ENCODE measurements around the gene DAGLA. TPM values are rescaled to one million over a fixed set of nuclear protein-coding genes. Genes with fewer than 3 reads are reported as not detected.

The DAGLA gene
- total RNA-seq, 1 experiment from 2014 or later, result 8.6 TPM

DNA sequence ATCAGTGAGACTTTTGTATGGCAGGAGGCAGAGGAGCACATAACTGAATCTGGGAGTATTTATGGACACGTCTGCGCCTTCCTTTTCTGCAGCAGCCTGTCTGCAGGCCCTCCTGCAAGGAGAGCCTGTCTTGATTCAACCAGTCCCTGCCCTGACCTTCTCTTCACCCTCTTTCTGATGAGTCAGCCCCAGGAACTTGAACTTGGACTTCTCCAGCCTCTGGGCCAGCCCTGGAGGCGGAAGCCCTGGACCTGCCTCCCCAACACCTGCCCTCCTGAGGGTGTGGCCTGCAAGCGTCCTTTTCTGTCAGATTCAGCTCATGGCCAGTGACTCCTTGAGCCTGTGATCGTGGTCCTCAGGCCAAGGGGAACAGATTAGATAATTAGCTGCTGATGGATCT is 20.0 kb downstream of the DAGLA start:
- peak overlapping the region; percentile 92 for H3K27ac ChIP-seq (ENCODE audit: low read length)

GRCh38 chr11:61700720-61701119 is 20.5 kb downstream of the DAGLA start:
- no TSS peak for BruUV-seq (replicated peaks)
- TF ChIP-seq, protein P1, sequence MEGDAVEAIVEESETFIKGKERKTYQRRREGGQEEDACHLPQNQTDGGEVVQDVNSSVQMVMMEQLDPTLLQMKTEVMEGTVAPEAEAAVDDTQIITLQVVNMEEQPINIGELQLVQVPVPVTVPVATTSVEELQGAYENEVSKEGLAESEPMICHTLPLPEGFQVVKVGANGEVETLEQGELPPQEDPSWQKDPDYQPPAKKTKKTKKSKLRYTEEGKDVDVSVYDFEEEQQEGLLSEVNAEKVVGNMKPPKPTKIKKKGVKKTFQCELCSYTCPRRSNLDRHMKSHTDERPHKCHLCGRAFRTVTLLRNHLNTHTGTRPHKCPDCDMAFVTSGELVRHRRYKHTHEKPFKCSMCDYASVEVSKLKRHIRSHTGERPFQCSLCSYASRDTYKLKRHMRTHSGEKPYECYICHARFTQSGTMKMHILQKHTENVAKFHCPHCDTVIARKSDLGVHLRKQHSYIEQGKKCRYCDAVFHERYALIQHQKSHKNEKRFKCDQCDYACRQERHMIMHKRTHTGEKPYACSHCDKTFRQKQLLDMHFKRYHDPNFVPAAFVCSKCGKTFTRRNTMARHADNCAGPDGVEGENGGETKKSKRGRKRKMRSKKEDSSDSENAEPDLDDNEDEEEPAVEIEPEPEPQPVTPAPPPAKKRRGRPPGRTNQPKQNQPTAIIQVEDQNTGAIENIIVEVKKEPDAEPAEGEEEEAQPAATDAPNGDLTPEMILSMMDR (conservative IDR thresholded peaks at IDR 0.05; ENCODE audit: low read depth, low read length), result no peak
- ChIA-PET POLR2A (ENCODE audit: unreplicated experiment) (no interaction called here), CTCF (no interaction called here)
- peaks cover 59% of the 10 kb centered on the region for H3K4me1 ChIP-seq (ENCODE audit: insufficient read depth, low read length)
- no peak overlapping the region for H2AFZ ChIP-seq (ENCODE audit: low read length)
- H3K9me3 ChIP-seq (ENCODE audit: low read length), result no peaks in the 10 kb centered on the region
- no peaks in the 10 kb centered on the region for H3K27me3 ChIP-seq (ENCODE audit: low read length)
- DNase-seq, result peak; percentile 53
- H3K9me2 ChIP-seq (replicated peaks; ENCODE audit: low read length), result no peaks in the 10 kb centered on the region
- peak overlapping the region; percentile 92 for H3K27ac ChIP-seq (ENCODE audit: low read length)
- H3K9ac ChIP-seq (ENCODE audit: low read length), result no peak overlapping the region; the same call in 1 of the 2 replicates
- H3K4me3 ChIP-seq (ENCODE audit: low read length), result peak overlapping the region; percentile 21; the same call in 1 of the 2 replicates
- peaks cover 39% of the 10 kb centered on the region for H3K79me2 ChIP-seq (ENCODE audit: low read length)
- no peaks in the 10 kb centered on the region for H4K20me1 ChIP-seq (ENCODE audit: low read length)
- ATAC-seq, result no peak
- intact Hi-C loops (cut with micrococcal nuclease), result no loop called here
- H3F3A ChIP-seq (ENCODE audit: low read length, unreplicated experiment), result peaks cover 4% of the 10 kb centered on the region
- peak overlapping the region; percentile 67 for H3K4me2 ChIP-seq (ENCODE audit: low read length)
- no peaks in the 10 kb centered on the region for H3K36me3 ChIP-seq (ENCODE audit: low read depth, low read length)

More for the DNA sequence above, 20.0 kb downstream of the DAGLA start:
- POLR2A ChIA-PET (ENCODE audit: unreplicated experiment), result no interaction called here
- TF ChIP-seq EZH2phosphoT487 (IDR thresholded peaks at IDR 0.05; ENCODE audit: borderline replicate concordance, low read length) (no peak), EZH2 (IDR thresholded peaks at IDR 0.05; ENCODE audit: low read length, unreplicated experiment) (no peak)
- TF ChIP-seq, protein P1 (conservative IDR thresholded peaks at IDR 0.05; ENCODE audit: low read depth, low read length), result no peak
- H3K9me2 ChIP-seq (replicated peaks; ENCODE audit: low read length), result no peaks in the 10 kb centered on the region
- H3K9me3 ChIP-seq (ENCODE audit: low read length), result no peaks in the 10 kb centered on the region
- no TSS peak for BruUV-seq (replicated peaks)
- peak overlapping the region; percentile 67 for H3K4me2 ChIP-seq (ENCODE audit: low read length)
- CTCF ChIA-PET, result no interaction called here
- intact Hi-C loops (cut with micrococcal nuclease), result no loop called here
- H3K4me1 ChIP-seq (ENCODE audit: insufficient read depth, low read length), result peaks cover 64% of the 10 kb centered on the region
- peak overlapping the region; percentile 21; the same call in 1 of the 2 replicates for H3K4me3 ChIP-seq (ENCODE audit: low read length)
- DNase-seq (peak; percentile 97), ATAC-seq (peak; percentile 64)
- peaks cover 39% of the 10 kb centered on the region for H3K79me2 ChIP-seq (ENCODE audit: low read length)
- peak overlapping the region; percentile 45 for H3K9ac ChIP-seq (ENCODE audit: low read length)
- H3K27me3 ChIP-seq (ENCODE audit: low read length), result no peaks in the 10 kb centered on the region
- H4K20me1 ChIP-seq (ENCODE audit: low read length), result no peaks in the 10 kb centered on the region
- H3F3A ChIP-seq (ENCODE audit: low read length, unreplicated experiment), result peaks cover 4% of the 10 kb centered on the region
- no peaks in the 10 kb centered on the region for H3K36me3 ChIP-seq (ENCODE audit: low read depth, low read length)
- H2AFZ ChIP-seq (ENCODE audit: low read length), result no peak overlapping the region

DNA sequence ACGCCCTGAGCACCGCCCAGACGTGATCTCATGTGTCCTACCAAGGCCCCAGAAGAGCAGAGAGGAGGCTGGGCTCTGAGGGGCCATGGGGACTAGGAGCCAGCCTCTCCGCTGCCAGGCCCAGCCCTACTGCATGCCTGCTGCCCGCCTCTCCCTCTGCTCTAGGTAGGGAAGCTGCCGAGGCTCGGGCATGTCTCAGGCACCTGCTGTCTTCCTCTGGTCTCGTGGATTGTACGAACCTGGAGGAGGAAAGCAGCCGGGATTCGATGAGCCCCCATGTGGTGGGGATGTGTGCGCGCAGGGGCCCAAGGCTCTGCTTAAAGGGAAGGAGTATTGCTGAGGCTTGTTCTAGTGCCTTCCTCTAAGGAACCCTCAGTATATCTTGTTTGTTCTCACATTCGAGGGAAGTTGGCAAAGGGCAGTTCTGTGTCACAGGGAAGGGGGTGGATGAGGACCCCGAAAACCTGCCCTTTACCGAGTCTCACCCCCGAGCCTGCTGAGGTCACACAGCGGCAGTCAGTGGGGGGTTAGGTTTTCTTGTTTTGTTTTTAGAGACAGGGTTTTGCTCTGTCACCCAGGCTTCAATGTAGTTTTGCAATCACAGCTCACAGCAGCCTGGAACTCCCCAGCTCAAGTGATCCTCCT is 21.2 kb downstream of the DAGLA start:
- no peaks in the 10 kb centered on the region for H3K27me3 ChIP-seq (ENCODE audit: low read length)
- H3K9me2 ChIP-seq (replicated peaks; ENCODE audit: low read length), result no peaks in the 10 kb centered on the region
- no peaks in the 10 kb centered on the region for H3K36me3 ChIP-seq (ENCODE audit: low read depth, low read length)
- no peak overlapping the region for H3K9ac ChIP-seq (ENCODE audit: low read length)
- H3K27ac ChIP-seq (ENCODE audit: low read length), result peak overlapping the region; percentile 92; the same call in 1 of the 2 replicates
- POLR2A ChIA-PET (ENCODE audit: unreplicated experiment), result no interaction called here
- no TSS peak for BruUV-seq (replicated peaks)
- H3K79me2 ChIP-seq (ENCODE audit: low read length), result peaks cover 39% of the 10 kb centered on the region
- H3K4me3 ChIP-seq (ENCODE audit: low read length), result no peak overlapping the region
- no peaks in the 10 kb centered on the region for H3K9me3 ChIP-seq (ENCODE audit: low read length)
- intact Hi-C loops (cut with micrococcal nuclease), result no loop called here
- H2AFZ ChIP-seq (ENCODE audit: low read length), result no peak overlapping the region
- H3K4me2 ChIP-seq (ENCODE audit: low read length), result peak overlapping the region; percentile 67; the same call in 1 of the 2 replicates
- DNase-seq, result peak; percentile 38
- no peaks in the 10 kb centered on the region for H4K20me1 ChIP-seq (ENCODE audit: low read length)
- no peak for TF ChIP-seq EZH2phosphoT487 (IDR thresholded peaks at IDR 0.05; ENCODE audit: borderline replicate concordance, low read length)
- TF ChIP-seq, protein P1 (conservative IDR thresholded peaks at IDR 0.05; ENCODE audit: low read depth, low read length), result peak; percentile 62
- peaks cover 4% of the 10 kb centered on the region for H3F3A ChIP-seq (ENCODE audit: low read length, unreplicated experiment)
- peaks cover 52% of the 10 kb centered on the region for H3K4me1 ChIP-seq (ENCODE audit: insufficient read depth, low read length)
- CTCF ChIA-PET, result interaction anchor here (0.6 kb wide), 1 partner anchor 91 kb away, joined by 3 read pairs; the partner anchor contains the start of genes FEN1 and TMEM258
- no peak for ATAC-seq

All from PC-3 (cell line).